ENCODE results near the gene MAPK4.

DNA sequence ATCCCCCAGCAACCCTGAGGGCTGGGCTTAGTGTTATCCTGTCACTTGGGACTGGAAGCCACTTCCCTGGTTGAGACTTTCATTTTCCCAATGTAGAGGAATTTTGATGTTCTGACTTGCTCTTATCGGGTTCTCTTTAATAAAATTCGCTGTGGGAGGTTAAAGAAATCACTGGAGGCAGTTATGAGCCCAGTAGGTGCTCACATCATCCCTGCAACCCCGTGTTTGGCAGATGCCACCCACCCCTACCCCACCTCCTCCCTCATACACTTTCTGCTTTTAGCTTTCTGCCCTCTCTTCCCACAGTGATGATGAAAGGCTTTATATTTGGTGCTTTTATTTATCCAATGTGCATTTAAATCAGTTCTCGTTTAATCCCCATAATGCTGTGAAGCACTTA lies 106.6 kb downstream of the MAPK4 start:
- TF ChIP-seq, protein P1, sequence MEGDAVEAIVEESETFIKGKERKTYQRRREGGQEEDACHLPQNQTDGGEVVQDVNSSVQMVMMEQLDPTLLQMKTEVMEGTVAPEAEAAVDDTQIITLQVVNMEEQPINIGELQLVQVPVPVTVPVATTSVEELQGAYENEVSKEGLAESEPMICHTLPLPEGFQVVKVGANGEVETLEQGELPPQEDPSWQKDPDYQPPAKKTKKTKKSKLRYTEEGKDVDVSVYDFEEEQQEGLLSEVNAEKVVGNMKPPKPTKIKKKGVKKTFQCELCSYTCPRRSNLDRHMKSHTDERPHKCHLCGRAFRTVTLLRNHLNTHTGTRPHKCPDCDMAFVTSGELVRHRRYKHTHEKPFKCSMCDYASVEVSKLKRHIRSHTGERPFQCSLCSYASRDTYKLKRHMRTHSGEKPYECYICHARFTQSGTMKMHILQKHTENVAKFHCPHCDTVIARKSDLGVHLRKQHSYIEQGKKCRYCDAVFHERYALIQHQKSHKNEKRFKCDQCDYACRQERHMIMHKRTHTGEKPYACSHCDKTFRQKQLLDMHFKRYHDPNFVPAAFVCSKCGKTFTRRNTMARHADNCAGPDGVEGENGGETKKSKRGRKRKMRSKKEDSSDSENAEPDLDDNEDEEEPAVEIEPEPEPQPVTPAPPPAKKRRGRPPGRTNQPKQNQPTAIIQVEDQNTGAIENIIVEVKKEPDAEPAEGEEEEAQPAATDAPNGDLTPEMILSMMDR (IDR thresholded peaks at IDR 0.05) = no peak
- TF ChIP-seq POLR2A (IDR thresholded peaks at IDR 0.05) = no peak

Measured in testis (tissue), 2 donors.